Stimulated activated CD4-positive, alpha-beta T cell treated with anti-CD3 and anti-CD28 coated beads, Interleukin-15, amount 100 ng/mL, for 24 hours (primary cell): Measurements from ENCODE around the gene OMG.
"Not testable (repeated sequence)": the region's sequence is repeated elsewhere in the genome, so short reads cannot be mapped to it uniquely, and the experiment has no call there.

Source experiments
- DNase-seq: peaks from one replicate; pipeline ENCODE4 v3.0.0-alpha.2; 2020

The OMG gene

GRCh38 chr17:31307640-31308039, 10.6 kb upstream of the OMG start:
- no peak for DNase-seq

GRCh38 chr17:31299624-31300023, 2.6 kb upstream of the OMG start:
- DNase-seq = no peak

DNA sequence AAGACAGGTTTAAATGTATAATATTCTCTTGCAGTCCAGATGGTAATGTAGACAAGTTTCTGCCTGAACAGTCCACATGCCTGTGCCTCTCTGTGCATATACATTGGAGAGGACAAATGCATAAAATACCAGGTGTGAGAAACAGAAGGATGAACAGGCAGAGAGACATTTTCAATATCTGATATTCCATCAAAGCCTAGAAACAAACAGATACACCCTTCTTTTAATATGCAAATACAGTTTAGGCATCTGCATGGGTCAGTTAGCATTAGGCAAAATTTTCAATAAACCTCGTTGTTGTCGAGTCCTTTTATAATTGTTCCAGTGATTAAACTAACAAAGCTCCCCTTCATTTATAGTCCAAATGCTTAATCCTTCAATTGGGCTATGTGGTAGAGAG, 897 bp downstream of the OMG start:
- DNase-seq = no peak

DNA sequence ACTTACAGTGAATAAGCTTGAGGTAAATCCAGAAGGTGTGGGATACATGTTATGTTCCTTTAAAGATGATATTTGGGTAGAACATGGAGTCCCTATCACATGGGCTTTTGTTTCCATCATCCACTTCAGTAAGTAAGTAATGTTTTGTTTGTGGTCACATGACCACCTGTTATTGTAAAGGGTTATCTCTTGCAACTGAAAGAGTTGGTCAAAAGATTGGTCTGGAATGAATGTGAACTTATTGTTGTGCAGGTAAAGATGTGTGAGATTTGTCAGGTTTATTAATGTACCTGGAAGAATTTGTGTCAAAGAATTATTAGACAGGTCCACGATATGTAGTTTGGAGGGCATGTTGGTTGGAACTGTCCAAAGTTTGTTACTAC, 1.6 kb downstream of the OMG start:
- no peak for DNase-seq

DNA sequence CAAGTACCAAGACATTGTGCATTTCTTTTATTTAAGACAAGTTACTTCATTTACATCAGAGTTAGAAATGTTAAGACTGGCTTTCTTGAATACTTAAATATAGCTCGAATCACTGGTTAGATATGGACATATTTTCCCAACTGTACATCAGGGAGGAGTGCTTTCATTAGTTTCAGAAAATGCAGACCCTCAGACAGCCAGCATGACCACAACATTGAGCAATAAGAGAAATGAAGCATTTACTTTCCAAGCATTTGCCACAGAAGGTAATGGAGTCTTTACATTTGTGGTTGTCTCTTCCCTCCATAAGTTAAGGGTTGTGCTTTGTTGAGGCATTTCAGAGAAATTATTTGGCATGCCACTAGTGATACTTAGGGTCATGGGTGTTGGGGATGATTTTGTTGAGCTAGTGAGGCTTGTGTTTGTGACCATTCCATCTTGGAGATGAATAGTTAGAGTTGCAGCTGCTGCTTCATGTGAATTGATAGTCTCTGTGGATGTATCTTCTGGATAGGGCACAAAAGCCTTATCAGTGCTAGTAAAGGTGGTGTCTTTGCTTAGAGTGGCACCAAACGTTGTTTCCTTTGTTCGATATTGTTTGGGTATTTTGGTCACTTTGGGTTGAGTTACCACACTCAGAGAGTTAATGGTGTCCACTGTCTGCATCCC, 2.1 kb downstream of the OMG start:
- no peak for DNase-seq

- no peak for DNase-seq
Observed at GRCh38 chr17:31294231-31294630, 2.8 kb downstream of the OMG start.

DNA sequence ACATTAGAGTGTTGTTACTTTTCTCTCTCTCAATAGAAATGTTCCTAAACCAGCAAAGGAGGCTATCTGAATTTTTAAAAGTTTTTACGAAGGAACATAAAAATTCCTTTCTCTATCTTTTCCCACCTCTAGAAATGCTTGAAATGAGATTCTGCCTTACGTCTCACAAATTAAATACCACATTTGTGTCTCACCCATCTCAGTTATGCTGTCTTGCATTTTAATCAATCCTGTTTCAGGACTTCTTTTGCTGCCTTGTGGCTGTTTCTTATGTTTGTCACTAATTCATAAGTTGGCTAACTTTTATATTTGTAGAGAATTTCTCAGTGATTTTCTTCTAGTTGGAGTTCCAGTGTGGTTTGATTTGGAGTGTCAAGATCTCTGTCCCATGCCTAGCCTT, 3.5 kb downstream of the OMG start:
- DNase-seq = no peak

GRCh38 chr17:31291820-31292219, 5.2 kb downstream of the OMG start:
- no peak for DNase-seq

- DNase-seq = no peak
Observed at GRCh38 chr17:31289790-31290189, 7.2 kb downstream of the OMG start.

GRCh38 chr17:31287932-31288331, 9.1 kb downstream of the OMG start:
- not testable (repeated sequence) for DNase-seq

- no peak for DNase-seq
Observed at GRCh38 chr17:31286587-31286986, 10.5 kb downstream of the OMG start.

DNA sequence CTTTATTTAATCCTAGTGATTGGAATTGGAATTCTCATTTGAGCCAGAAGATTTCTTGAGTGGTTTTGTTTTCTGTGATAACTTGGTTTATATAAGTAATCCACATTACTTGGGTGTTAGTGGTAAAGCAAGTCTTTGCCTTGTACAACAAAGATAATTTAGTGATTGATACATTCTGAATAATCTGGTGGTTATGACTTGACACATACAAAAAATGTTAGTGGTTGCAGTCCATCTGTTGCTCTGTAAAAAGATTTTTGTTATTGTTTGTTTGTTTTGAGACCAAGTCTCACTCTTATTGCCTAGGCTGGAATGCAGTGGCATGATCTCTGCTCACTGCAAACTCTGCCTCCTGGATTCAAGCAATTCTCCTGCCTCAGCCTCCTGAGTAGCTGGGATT, 13.2 kb downstream of the OMG start:
- no peak for DNase-seq

DNA sequence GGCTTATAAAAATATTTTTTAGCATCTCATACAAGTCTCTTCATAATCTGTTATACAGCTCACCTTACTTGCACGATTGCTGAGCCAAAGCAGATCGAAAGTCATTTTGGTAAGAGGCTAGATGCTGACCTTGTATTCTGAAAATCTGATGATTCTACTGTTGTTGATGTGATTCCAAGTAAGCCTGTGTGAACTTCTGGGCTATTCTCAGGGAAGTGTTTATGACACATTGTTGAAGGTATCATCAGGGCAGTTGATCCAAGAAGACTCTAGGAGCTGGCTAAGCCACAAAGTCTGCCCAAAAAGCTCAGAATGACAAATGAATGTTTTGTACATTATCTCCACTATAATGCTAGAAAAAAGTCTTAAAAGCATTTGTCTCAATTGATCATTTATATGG, 16.0 kb downstream of the OMG start:
- DNase-seq = no peak

DNA sequence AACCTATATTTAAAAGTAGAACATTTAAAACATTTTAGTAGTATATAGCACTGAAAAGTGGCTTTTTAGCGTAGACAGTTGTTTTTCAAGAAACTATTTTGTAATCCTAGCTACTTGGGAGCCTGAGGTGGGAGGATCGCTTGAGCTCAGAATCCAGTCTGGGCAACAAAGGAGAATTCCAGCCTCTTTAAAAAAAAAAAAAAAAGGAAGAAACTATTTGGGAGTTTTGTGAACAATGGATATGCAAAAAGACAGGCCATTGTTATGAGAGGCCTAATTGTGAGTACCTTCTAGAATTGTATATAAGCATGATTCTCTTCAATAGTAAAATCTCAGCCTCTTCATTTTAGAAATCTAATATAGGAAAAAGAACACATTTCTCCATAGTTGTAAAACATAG, 17.6 kb downstream of the OMG start:
- DNase-seq = no peak

DNA sequence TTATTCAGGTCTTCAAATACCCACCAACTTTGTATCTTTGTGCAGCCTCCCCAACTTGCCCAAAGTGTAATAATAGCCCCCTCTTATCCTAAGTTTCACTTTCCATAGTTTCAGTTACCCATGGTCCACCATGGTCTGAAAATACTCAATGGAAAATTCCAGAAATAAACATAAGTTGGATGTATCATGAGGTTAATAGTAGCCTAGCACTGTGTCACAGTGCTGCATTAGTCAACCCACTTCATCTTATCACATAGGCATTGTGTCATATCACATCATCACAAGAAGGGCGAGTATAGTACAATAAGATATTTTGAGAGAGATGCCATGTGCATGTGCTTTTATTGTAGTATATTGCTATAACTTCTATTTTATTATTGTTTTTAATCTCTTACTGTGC, 21.9 kb downstream of the OMG start:
- DNase-seq = no peak

- DNase-seq = no peak
Observed at GRCh38 chr17:31274252-31274651, 22.8 kb downstream of the OMG start.

DNA sequence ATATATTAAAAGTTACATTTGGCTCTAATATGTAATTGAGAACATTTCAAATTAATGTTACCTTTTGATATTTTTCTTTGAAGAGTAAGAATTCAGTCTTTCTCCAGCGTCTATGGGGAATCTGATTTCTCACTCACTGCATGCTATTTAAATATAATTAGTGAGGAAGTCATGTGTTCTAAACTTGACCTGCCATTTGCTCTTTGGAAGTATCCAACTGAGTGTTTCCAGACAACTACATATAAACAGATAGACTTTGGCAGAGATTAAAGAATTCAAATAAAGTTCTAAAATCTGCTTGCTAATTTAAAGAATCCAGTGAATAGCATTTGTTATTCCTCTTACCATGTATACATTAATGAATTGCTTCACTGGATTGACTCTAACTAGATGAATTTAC, 23.5 kb downstream of the OMG start:
- no peak for DNase-seq

DNA sequence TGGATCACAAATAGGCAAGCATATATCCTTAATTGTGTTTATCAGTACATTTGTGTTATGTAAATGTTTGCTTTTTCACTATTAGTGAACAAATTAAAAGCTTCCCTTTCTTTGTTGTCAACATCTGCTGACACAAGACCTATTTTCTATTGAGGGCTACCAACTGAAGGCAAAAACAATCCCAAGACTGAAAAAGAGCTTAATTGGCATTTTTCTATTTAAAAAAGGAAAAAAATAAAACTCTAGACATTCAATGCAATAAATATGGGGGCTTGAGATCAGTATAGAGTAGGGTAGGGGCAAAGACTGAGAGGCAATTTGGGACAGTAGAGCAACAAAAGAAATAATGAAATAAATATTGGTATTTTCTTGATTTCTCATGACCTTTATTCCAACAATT, 24.2 kb downstream of the OMG start:
- DNase-seq = no peak

GRCh38 chr17:31272236-31272635, 24.8 kb downstream of the OMG start:
- no peak for DNase-seq

- no peak for DNase-seq
Observed at GRCh38 chr17:31269578-31269983, 27.5 kb downstream of the OMG start.

GRCh38 chr17:31269036-31269577, 27.9 kb downstream of the OMG start:
- no peak for DNase-seq

DNA sequence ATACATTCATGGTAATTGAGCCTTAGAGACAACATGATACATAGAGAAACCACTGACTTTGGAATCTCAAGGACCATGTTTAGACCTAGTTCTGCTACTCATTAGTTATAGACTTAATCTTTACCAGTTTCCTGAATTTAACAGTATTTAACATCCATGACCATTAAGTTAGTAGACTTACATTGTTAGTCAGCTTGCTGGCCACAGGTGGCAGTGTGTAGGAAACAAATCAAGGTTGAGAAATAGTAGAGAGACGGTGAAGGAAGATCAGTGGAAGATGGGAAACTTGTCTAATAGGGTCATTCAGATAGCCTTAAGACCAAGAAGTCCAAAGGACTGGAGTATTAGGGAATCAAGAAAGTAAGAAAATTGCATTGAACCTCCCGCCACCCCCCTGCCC, 31.0 kb downstream of the OMG start:
- DNase-seq = no peak

DNA sequence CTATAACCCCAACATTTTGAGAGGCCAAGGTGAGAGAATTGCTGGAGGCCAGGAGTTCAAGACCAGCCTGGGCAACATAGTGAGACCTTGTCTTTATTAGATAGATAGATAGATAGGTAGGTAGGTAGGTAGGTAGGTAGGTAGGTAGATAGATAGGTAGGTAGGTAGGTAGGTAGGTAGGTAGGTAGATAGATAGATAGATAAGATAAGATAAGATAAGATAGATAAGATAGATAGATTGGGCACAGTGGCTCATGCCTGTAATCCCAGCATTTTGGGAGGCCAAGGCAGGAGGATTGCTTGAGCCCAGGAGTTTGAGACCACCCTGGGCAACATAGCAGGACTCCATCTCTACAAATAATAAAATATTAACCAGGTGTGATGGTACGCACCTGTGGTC, 34.1 kb downstream of the OMG start:
- DNase-seq = not testable (repeated sequence)

GRCh38 chr17:31261601-31262000, 35.4 kb downstream of the OMG start:
- no peak for DNase-seq

- no peak for DNase-seq
Observed at GRCh38 chr17:31260151-31260550, 36.9 kb downstream of the OMG start.
